Astrocyte (in vitro differentiated cells and primary cell): Measurements from ENCODE around the gene ADAMTS17. TPM values are rescaled to one million over a fixed set of nuclear protein-coding genes. Genes with fewer than 3 reads are reported as not detected.

Experiments
- DNase-seq: peaks from one replicate; pipeline ENCODE4 v3.0.0-alpha.2; 2010; ENCODE audit warnings: low read depth
- FAIRE-seq: peaks from 2 replicates; lab custom pipeline; 2011; peaks lifted over from hg19 to GRCh38; lab: Jason Lieb, UNC
- H2AFZ ChIP-seq: 2 replicates; pipeline ENCODE4 v1.6.0; 2012; ENCODE audit warnings: low read depth, low read length, inconsistent platforms
- H3K27ac ChIP-seq: 2 replicates; pipeline ENCODE4 v1.5.1; 2011; ENCODE audit warnings: low read depth, low read length, inconsistent platforms
- H3K27me3 ChIP-seq: 2 replicates; pipeline ENCODE4 v1.6.0; 2011; ENCODE audit warnings: low read length, inconsistent platforms; ENCODE audit not compliant: insufficient read depth
- H3K36me3 ChIP-seq: 2 replicates; pipeline ENCODE4 v1.5.1; 2011; ENCODE audit warnings: low read length, inconsistent platforms; ENCODE audit not compliant: insufficient read depth
- H3K4me1 ChIP-seq: 2 replicates; pipeline ENCODE4 v1.5.1; 2011; ENCODE audit warnings: low read length, inconsistent platforms; ENCODE audit not compliant: insufficient read depth
- H3K4me2 ChIP-seq: 2 replicates; pipeline ENCODE4 v1.6.0; 2012; ENCODE audit warnings: low read length, inconsistent platforms
- H3K4me3 ChIP-seq: 2 replicates; pipeline ENCODE4 v1.5.1; 2011; ENCODE audit warnings: low read depth, mild to moderate bottlenecking, low read length, inconsistent platforms; ENCODE audit not compliant: insufficient read depth
- H3K79me2 ChIP-seq: 2 replicates; pipeline ENCODE4 v1.6.0; 2012; ENCODE audit warnings: mild to moderate bottlenecking, low read length, inconsistent platforms; ENCODE audit not compliant: insufficient read depth
- H3K9ac ChIP-seq: 2 replicates; pipeline ENCODE4 v1.6.0; 2012; ENCODE audit warnings: mild to moderate bottlenecking, low read length, inconsistent platforms
- H3K9me3 ChIP-seq: 2 replicates; pipeline ENCODE4 v1.5.1; 2012; ENCODE audit warnings: low read depth, mild to moderate bottlenecking, low read length, inconsistent platforms; ENCODE audit not compliant: insufficient read depth
- H4K20me1 ChIP-seq: 2 replicates; pipeline ENCODE4 v1.6.0; 2012; ENCODE audit warnings: low read length, inconsistent platforms; ENCODE audit not compliant: insufficient read depth
- H3K27ac Mint-ChIP-seq: one replicate; pipeline ENCODE4 v1.8.0; 2021; ENCODE audit warnings: mild to moderate bottlenecking, mixed read lengths; ENCODE audit not compliant: unreplicated experiment
- H3K27me3 Mint-ChIP-seq: one replicate; pipeline ENCODE4 v1.8.0; 2021; ENCODE audit warnings: low read depth, mixed read lengths; ENCODE audit not compliant: unreplicated experiment
- H3K36me3 Mint-ChIP-seq: one replicate; pipeline ENCODE4 v1.8.0; 2021; ENCODE audit warnings: low read depth, mixed read lengths; ENCODE audit not compliant: unreplicated experiment
- H3K4me1 Mint-ChIP-seq: one replicate; pipeline ENCODE4 v1.8.0; 2021; ENCODE audit warnings: low read depth, mixed read lengths; ENCODE audit not compliant: unreplicated experiment
- H3K4me3 Mint-ChIP-seq: one replicate; pipeline ENCODE4 v1.8.0; 2021; ENCODE audit warnings: mild to moderate bottlenecking, moderate library complexity, mixed read lengths; ENCODE audit not compliant: unreplicated experiment
- H3K9me3 Mint-ChIP-seq: one replicate; pipeline ENCODE4 v1.8.0; 2021; ENCODE audit warnings: mild to moderate bottlenecking, mixed read lengths; ENCODE audit not compliant: unreplicated experiment
- EZH2 ChIP-seq: IDR thresholded peaks from 2 replicates; pipeline ENCODE4 v1.6.1; 2012; ENCODE audit warnings: mild to moderate bottlenecking, low read length, inconsistent platforms; ENCODE audit not compliant: insufficient read depth
- total RNA-seq: library from RNA; stranded (reverse); gene quantifications from 2 replicates; pipeline ENCODE4 v1.2.1, GENCODE V29; 2021
- TF ChIP-seq, protein P1 (sequence below): IDR thresholded peaks from 2 replicates; pipeline ENCODE4 v1.5.1; 2011; ENCODE audit warnings: low read depth, mild to moderate bottlenecking, inconsistent platforms, low read length, moderate library complexity; ENCODE audit not compliant: insufficient read depth

The ADAMTS17 gene
- total RNA-seq, 1 donor from 2014 or later: 0.27 TPM

GRCh38 chr15:99956820-99957641 is 384.7 kb downstream of the ADAMTS17 start:
- no peak overlapping the region for H3K27ac ChIP-seq
- H3K27me3 Mint-ChIP-seq: peaks cover 37% of the 10 kb centered on the region
- H3K4me1 Mint-ChIP-seq: no peaks in the 10 kb centered on the region
- H3K36me3 ChIP-seq: no peaks in the 10 kb centered on the region
- DNase-seq: no peak
- no peak overlapping the region for H3K27ac Mint-ChIP-seq
- no peak overlapping the region for H3K4me3 Mint-ChIP-seq
- no peak overlapping the region for H3K4me2 ChIP-seq
- no peaks in the 10 kb centered on the region for H3K79me2 ChIP-seq
- no peak for TF ChIP-seq EZH2
- TF ChIP-seq, protein P1, sequence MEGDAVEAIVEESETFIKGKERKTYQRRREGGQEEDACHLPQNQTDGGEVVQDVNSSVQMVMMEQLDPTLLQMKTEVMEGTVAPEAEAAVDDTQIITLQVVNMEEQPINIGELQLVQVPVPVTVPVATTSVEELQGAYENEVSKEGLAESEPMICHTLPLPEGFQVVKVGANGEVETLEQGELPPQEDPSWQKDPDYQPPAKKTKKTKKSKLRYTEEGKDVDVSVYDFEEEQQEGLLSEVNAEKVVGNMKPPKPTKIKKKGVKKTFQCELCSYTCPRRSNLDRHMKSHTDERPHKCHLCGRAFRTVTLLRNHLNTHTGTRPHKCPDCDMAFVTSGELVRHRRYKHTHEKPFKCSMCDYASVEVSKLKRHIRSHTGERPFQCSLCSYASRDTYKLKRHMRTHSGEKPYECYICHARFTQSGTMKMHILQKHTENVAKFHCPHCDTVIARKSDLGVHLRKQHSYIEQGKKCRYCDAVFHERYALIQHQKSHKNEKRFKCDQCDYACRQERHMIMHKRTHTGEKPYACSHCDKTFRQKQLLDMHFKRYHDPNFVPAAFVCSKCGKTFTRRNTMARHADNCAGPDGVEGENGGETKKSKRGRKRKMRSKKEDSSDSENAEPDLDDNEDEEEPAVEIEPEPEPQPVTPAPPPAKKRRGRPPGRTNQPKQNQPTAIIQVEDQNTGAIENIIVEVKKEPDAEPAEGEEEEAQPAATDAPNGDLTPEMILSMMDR: no peak
- no peak overlapping the region for H3K4me3 ChIP-seq
- H3K36me3 Mint-ChIP-seq: peaks cover 4% of the 10 kb centered on the region
- no peaks in the 10 kb centered on the region for H4K20me1 ChIP-seq
- no peak for FAIRE-seq
- H3K9me3 ChIP-seq: no peaks in the 10 kb centered on the region
- H3K27me3 ChIP-seq: peaks cover 3% of the 10 kb centered on the region
- H3K4me1 ChIP-seq: no peaks in the 10 kb centered on the region
- H3K9me3 Mint-ChIP-seq: peaks cover 8% of the 10 kb centered on the region
- H3K9ac ChIP-seq: no peak overlapping the region
- H2AFZ ChIP-seq: no peak overlapping the region

- no peaks in the 10 kb centered on the region for H4K20me1 ChIP-seq
- H2AFZ ChIP-seq: no peak overlapping the region
- H3K79me2 ChIP-seq: no peaks in the 10 kb centered on the region
- H3K4me3 ChIP-seq: no peak overlapping the region
- H3K9me3 Mint-ChIP-seq: peaks cover 11% of the 10 kb centered on the region
- no peaks in the 10 kb centered on the region for H3K4me1 Mint-ChIP-seq
- H3K27me3 Mint-ChIP-seq: peaks cover 42% of the 10 kb centered on the region
- no peaks in the 10 kb centered on the region for H3K36me3 ChIP-seq
- no peak for FAIRE-seq
- H3K27me3 ChIP-seq: peaks cover 3% of the 10 kb centered on the region
- no peak overlapping the region for H3K27ac Mint-ChIP-seq
- no peaks in the 10 kb centered on the region for H3K9me3 ChIP-seq
- DNase-seq: no peak
- no peak overlapping the region for H3K9ac ChIP-seq
- no peak overlapping the region for H3K27ac ChIP-seq
- peaks cover 4% of the 10 kb centered on the region for H3K36me3 Mint-ChIP-seq
- TF ChIP-seq, protein P1: no peak
- TF ChIP-seq EZH2: no peak
- H3K4me1 ChIP-seq: peaks cover 2% of the 10 kb centered on the region
- no peak overlapping the region for H3K4me2 ChIP-seq
- no peak overlapping the region for H3K4me3 Mint-ChIP-seq
These were observed 385.6 kb downstream of the ADAMTS17 start for GRCh38 chr15:99956022-99956775.
